HG02763 (cell line): ENCODE results near the gene ITPRIP.

ENCODE experiments used
- ATAC-seq: cut with Tn5 transposase; IDR thresholded peaks from one replicate; pipeline ENCODE4 v1.9.1; 2021; ENCODE audit warnings: mild to moderate bottlenecking, moderate library complexity; ENCODE audit not compliant: unreplicated experiment

The ITPRIP gene

GRCh38 chr10:104288355-104288754 is 49.9 kb downstream of the ITPRIP start:
- ATAC-seq = no peak

DNA sequence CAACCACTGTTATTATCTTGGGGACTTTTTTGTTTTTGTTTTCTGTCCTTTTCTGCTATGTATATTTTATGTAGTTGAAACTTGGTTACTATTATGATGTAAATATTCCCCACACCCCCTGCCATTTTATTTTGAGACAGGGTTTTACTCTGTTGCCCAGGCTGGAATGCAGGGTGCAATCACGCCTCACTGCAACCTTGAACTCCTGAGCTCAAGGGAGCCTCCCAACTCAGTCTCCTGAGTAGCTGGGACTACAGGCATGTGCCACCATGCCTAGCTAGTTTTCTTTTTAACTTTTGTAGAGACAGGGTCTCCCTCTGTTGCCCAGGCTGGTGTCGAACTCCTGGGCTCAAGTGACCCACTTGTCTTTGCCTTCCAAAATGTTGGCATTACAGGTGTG is 51.3 kb downstream of the ITPRIP start:
- no peak for ATAC-seq

DNA sequence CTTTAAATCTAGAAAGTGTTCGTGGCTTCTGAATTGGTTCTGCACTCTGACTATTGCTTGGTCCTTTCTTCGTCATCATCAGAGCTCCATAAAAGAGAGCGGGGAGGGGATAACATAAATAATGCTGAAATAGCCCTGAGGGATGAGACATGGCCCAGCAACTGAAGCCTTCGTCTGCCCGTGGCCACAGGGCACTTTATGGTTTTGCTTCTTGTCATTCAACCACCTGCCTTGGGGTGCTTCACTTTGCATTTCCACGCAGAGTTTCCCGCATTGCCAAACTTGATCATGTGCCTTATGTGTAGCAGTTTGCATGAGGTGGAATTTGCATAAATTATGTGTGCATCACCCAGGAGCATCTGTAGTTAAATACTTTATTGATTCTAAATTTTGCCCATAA is 53.4 kb downstream of the ITPRIP start:
- ATAC-seq = no peak

GRCh38 chr10:104281694-104282093 is 56.6 kb downstream of the ITPRIP start:
- ATAC-seq = no peak

GRCh38 chr10:104279550-104280259 is 58.6 kb downstream of the ITPRIP start:
- no peak for ATAC-seq

DNA sequence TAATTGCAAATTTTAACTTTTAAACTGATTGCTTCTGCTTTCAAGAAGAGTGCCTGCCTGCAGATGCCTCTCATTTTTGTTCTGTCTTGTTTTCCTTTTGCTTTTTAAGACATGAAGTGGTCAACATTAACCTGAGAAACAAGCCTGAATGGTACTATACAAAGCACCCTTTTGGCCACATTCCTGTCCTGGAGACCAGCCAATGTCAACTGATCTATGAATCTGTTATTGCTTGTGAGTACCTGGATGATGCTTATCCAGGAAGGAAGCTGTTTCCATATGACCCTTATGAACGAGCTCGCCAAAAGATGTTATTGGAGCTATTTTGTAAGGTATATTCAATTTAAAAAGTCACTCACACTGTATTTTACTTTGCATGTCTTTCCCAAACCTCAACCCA is 60.5 kb downstream of the ITPRIP start:
- no peak for ATAC-seq

DNA sequence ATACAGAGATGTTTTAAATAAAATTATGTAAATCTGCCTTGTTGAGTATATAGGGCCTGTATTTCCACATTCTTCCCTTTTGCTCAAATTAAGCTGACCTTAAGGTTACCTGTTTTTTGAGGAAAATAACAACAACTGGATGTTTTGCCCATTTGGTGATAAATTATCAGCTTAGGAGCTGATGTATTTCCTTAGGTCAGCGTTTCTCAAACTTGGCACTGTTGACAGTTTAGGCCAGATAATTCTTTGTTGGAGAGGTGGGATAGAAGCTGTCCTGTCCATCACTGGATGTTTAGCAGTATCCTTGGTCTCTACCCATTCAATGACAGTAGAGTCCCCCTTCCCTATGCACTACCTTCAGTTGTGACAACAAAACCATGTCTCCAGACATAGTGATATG is 62.1 kb downstream of the ITPRIP start:
- no peak for ATAC-seq

DNA sequence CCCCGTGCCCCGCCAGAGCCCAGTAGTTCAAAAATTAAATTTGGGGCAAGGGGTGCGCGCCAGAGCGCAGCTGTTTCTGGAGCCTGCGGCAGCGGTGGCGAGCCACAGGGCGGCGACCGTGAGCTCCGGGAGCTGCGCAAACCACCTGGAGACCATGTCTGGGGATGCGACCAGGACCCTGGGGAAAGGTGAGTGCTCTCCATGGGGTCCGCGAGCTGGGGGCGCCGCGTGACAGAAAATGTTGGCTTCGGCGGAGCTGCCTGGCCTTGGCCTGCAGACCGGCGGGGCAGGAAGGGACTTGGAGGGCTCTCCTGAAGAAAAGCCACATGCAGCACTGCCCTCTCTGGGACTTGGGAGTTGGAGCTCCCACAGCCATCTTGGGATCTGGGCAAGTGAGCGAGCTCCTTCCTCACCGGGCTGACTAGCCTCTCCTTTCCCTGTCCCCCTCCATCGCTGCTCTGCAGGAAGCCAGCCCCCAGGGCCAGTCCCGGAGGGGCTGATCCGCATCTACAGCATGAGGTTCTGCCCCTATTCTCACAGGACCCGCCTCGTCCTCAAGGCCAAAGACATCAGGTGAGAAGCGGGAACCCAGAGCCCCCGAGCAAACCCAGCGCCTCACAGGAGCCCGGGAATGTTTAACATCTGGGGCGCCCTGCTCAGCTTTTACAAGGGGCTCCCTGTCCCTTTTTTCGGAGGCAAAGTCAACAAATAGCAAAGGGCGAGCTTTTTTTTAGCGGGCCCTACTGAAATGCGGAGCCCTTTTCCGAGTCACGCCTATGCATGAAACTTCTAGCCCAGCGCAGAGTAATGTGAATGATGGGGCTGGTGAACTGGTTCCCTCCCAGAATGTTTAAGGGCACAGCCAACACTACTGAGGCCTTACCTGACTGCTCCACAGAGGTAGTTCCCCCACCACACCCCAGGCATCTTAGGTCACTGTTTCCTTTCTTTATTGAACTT is 63.2 kb downstream of the ITPRIP start:
- ATAC-seq = no peak

DNA sequence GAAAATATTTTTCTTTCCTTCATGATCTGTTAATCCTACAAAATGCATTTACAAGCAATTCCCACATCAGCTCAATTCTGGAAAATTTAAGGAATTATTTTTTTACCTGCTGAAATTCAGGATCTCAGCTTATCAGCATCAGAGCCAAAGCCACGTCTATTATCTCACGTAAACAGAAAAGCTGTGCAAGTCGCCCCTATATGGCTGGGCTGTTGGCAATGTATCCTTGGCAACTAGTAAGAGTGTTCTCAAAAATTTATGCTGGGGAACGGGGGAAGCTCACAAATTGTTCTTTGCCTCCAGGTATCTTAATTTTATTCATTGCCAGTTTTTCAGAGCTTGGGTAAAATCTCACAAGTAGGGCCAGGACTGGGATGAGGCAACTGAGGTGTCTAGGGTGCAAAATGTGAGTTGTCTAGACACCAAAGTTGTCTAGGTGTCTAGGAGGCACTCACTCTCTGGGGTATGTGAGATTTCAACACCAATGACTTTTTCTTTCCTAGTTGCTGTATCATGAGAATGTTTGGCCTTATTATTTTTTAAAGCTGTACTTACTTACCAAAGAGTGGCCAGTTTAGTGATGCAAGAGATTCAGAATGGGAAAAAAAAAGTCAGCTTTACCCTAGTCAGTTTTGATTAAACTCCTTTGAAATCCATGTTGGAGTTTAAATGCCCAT is 64.2 kb downstream of the ITPRIP start:
- ATAC-seq = no peak

GRCh38 chr10:104273286-104273685 is 65.0 kb downstream of the ITPRIP start:
- ATAC-seq = no peak

GRCh38 chr10:104268713-104269645 is 69.3 kb downstream of the ITPRIP start, which contains the start of gene GSTO2:
Gene GSTO2, plus strand, starts transcription at chr10:104269184. Its CDS starts 5,732 bp downstream, at chr10:104274916.
- ATAC-seq = peak; percentile 99

- ATAC-seq = no peak
Measured at GRCh38 chr10:104268405-104268712, 69.9 kb downstream of the ITPRIP start.

- ATAC-seq = no peak
Measured at GRCh38 chr10:104267721-104268404, 70.4 kb downstream of the ITPRIP start.

DNA sequence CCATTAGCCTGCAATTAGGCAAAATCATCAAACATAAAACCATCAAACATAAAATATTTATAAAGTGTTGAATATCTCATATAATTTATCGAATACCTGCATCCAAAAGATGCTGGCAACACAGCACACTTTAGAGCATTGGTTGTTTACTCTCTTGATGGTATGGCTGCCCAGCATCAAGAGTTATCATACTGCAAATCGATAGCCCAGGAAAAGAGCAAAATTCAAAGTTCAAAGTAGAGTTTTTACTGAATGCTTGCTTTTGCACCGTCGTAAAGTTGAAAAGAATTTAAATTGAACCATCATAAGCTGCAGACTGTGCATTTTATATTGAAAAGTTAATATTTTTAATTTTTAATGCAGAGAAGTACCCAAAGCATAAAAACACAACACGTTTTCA is 73.5 kb downstream of the ITPRIP start:
- no peak for ATAC-seq

- ATAC-seq = no peak
Measured at GRCh38 chr10:104262055-104262454, 76.2 kb downstream of the ITPRIP start.

DNA sequence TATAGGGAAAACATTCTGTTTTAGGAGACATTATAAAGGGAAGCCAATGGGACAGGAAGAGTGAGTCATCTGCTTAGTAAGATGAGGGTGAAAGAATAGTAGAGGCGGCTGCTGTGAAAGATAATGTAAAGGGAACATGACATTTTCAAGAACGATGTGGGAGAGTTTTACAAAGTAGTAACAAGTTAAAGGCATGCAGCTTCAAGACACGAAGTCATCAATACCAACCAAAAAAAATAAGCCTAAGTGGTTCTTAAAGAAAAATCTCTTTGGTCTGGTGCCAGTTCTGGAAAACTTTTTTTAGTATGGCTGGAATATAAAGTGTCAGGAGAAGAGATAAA is 77.5 kb downstream of the ITPRIP start:
- ATAC-seq = no peak

- no peak for ATAC-seq
Measured at GRCh38 chr10:104259999-104260774, 78.1 kb downstream of the ITPRIP start.
